Measurements from ENCODE around the gene MORN5.

- no peak for TF ChIP-seq GATA3 (IDR thresholded peaks at IDR 0.05; ENCODE audit: low read depth, low read length)
- TF ChIP-seq GATA2 (IDR thresholded peaks at IDR 0.05; ENCODE audit: low read depth, low read length): no peak
Observed at GRCh38 chr9:122121931-122122330, 37.8 kb upstream of the MORN5 start.

Measured in SH-SY5Y (cell line).